Smooth muscle cell (in vitro differentiated cells): Measurements from ENCODE around the gene RHOG. TPM values are rescaled to one million over a fixed set of nuclear protein-coding genes. Genes with fewer than 3 reads are reported as not detected.
A peak's percentile ranks its signal among the peaks of the same experiment; 100 is the strongest.

Experiments
- DNase-seq: peaks from one replicate; lab custom pipeline; 2025; ENCODE audit not compliant: unreplicated experiment; lab: John Stamatoyannopoulos, UW
- H2AFZ ChIP-seq: fragments of 200-600 bp; sonication (generic); 2 replicates; pipeline ENCODE4 v1.6.0; 2016; ENCODE audit warnings: antibody characterized with exemption, low read depth, mild to moderate bottlenecking
- H3F3A ChIP-seq: fragments of 200-600 bp; sonication (generic); 2 replicates; pipeline ENCODE4 v1.6.0; 2017; ENCODE audit warnings: antibody characterized with exemption, low read depth
- H3K27ac ChIP-seq: fragments of 200-600 bp; sonication (generic); 2 replicates; pipeline ENCODE4 v1.5.1; 2016; ENCODE audit warnings: low read depth, mild to moderate bottlenecking
- H3K27me3 ChIP-seq: fragments of 200-600 bp; sonication (generic); 2 replicates; pipeline ENCODE4 v1.6.1; 2016; ENCODE audit warnings: low read depth, mild to moderate bottlenecking
- H3K36me3 ChIP-seq: fragments of 200-600 bp; sonication (generic); 2 replicates; pipeline ENCODE4 v1.5.1; 2016; ENCODE audit warnings: low read depth
- H3K4me1 ChIP-seq: fragments of 200-600 bp; sonication (generic); 2 replicates; pipeline ENCODE4 v1.5.1; 2016; ENCODE audit warnings: low read depth
- H3K4me2 ChIP-seq: fragments of 200-600 bp; sonication (generic); 2 replicates; pipeline ENCODE4 v1.6.0; 2016; ENCODE audit warnings: mild to moderate bottlenecking
- H3K4me3 ChIP-seq: fragments of 200-600 bp; sonication (generic); 2 replicates; pipeline ENCODE4 v1.5.1; 2016; ENCODE audit warnings: mild to moderate bottlenecking
- H3K79me2 ChIP-seq: fragments of 200-600 bp; sonication (generic); 2 replicates; pipeline ENCODE4 v1.6.0; 2016; ENCODE audit warnings: low read depth, mild to moderate bottlenecking
- H3K9ac ChIP-seq: fragments of 200-600 bp; sonication (generic); 2 replicates; pipeline ENCODE4 v1.6.0; 2016; ENCODE audit warnings: low read depth
- H3K9me3 ChIP-seq: fragments of 200-600 bp; sonication (generic); replicated peaks from 2 replicates; pipeline ENCODE4 v1.5.1; 2016; ENCODE audit warnings: low read depth
- H4K20me1 ChIP-seq: fragments of 200-600 bp; sonication (generic); 2 replicates; pipeline ENCODE4 v1.6.0; 2016; ENCODE audit warnings: low read depth
- CTCF ChIP-seq: fragments of 200-600 bp; sonication (generic); IDR thresholded peaks from 2 replicates; pipeline ENCODE4 v1.5.1; 2017; ENCODE audit warnings: borderline replicate concordance, mild to moderate bottlenecking, antibody characterized with exemption; ENCODE audit not compliant: insufficient read depth, poor library complexity, severe bottlenecking
- WGBS: methylation state at CpG from one replicate; pipeline ENCODE4 v1.1.7; 2016; ENCODE audit warnings: low lambda C conversion rate; 5-methylcytosine and 5-hydroxymethylcytosine counted together
- polyA plus RNA-seq: library from polyadenylated mRNA; unstranded; fragments of >200 nt; fragmentation: Nextera tagmentation; extraction: Ambion mirVana; gene quantifications from 2 replicates; pipeline ENCODE4 v1.2.1, GENCODE V29; 2016
- total RNA-seq: library from RNA; depleted of rRNA; stranded (reverse); fragments of >200 nt; gene quantifications from 2 replicates; pipeline ENCODE4 v1.2.3, GENCODE V29; 2014

Gene RHOG
- total and polyA plus RNA-seq, 2 experiments from 2014 or later: 20.2 to 32.7 TPM

DNA sequence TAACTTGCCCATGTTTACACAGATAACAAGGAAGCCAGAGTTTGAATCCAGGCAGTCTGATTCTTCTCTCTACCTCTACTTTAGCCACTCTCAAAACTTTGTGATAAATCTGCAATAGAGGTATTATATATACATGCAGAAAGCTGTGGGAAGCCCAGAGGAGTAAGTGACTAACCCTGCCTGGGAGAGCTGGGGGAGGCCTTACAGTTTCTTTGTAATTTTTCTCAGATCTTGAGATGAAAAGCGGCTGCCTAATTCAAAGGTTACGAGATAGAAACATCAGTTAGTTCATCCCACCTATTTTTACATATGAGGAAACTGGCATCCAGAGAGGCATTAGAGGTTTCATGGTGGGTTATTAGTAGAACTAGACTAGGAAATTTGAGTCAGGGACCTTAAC lies 19.6 kb upstream of the RHOG start:
- no peaks in the 10 kb centered on the region for H3F3A ChIP-seq
- no peaks in the 10 kb centered on the region for H3K27me3 ChIP-seq
- peak overlapping the region; percentile 35 for H3K4me2 ChIP-seq
- no peak overlapping the region for H2AFZ ChIP-seq
- H4K20me1 ChIP-seq: peaks cover 54% of the 10 kb centered on the region
- 80% methylated on average over 2 of the region's 2 CpGs for WGBS
- no peak for TF ChIP-seq CTCF
- H3K4me1 ChIP-seq: peaks cover 6% of the 10 kb centered on the region
- no peak for DNase-seq
- H3K4me3 ChIP-seq: no peak overlapping the region
- peaks cover 94% of the 10 kb centered on the region for H3K79me2 ChIP-seq
- no peak overlapping the region for H3K9ac ChIP-seq
- no peaks in the 10 kb centered on the region for H3K9me3 ChIP-seq
- no peak overlapping the region for H3K27ac ChIP-seq
- no peaks in the 10 kb centered on the region for H3K36me3 ChIP-seq

- H2AFZ ChIP-seq: no peak overlapping the region
- WGBS: 80% methylated on average over 4 of the region's 4 CpGs
Observed at GRCh38 chr11:3859373-3859881, 18.7 kb upstream of the RHOG start.

GRCh38 chr11:3857628-3858027 lies 16.9 kb upstream of the RHOG start:
- Histone ChIP-seq H4K20me1 (peaks cover 37% of the 10 kb centered on the region), H2AFZ (no peak overlapping the region), H3K4me1 (peaks cover 15% of the 10 kb centered on the region), H3K79me2 (peaks cover 67% of the 10 kb centered on the region), H3K9ac (no peak overlapping the region), H3K27me3 (no peaks in the 10 kb centered on the region), H3K9me3 (no peaks in the 10 kb centered on the region), H3F3A (no peaks in the 10 kb centered on the region), H3K36me3 (no peaks in the 10 kb centered on the region), H3K4me2 (peak overlapping the region; percentile 99), H3K4me3 (peak overlapping the region; percentile 78), H3K27ac (no peak overlapping the region)
- TF ChIP-seq CTCF: no peak
- no peak for DNase-seq

More at GRCh38 chr11:3859373-3859881, 18.7 kb upstream of the RHOG start:
- no peak overlapping the region for H3K9ac ChIP-seq
- no peaks in the 10 kb centered on the region for H3K27me3 ChIP-seq
- peaks cover 9% of the 10 kb centered on the region for H3K4me1 ChIP-seq
- H3K27ac ChIP-seq: no peak overlapping the region
- peaks cover 85% of the 10 kb centered on the region for H3K79me2 ChIP-seq
- H3K4me2 ChIP-seq: no peak overlapping the region
- no peak for DNase-seq
- no peaks in the 10 kb centered on the region for H3F3A ChIP-seq
- H3K4me3 ChIP-seq: no peak overlapping the region
- H3K9me3 ChIP-seq: no peaks in the 10 kb centered on the region
- H3K36me3 ChIP-seq: no peaks in the 10 kb centered on the region
- TF ChIP-seq CTCF: no peak
- H4K20me1 ChIP-seq: peaks cover 45% of the 10 kb centered on the region

DNA sequence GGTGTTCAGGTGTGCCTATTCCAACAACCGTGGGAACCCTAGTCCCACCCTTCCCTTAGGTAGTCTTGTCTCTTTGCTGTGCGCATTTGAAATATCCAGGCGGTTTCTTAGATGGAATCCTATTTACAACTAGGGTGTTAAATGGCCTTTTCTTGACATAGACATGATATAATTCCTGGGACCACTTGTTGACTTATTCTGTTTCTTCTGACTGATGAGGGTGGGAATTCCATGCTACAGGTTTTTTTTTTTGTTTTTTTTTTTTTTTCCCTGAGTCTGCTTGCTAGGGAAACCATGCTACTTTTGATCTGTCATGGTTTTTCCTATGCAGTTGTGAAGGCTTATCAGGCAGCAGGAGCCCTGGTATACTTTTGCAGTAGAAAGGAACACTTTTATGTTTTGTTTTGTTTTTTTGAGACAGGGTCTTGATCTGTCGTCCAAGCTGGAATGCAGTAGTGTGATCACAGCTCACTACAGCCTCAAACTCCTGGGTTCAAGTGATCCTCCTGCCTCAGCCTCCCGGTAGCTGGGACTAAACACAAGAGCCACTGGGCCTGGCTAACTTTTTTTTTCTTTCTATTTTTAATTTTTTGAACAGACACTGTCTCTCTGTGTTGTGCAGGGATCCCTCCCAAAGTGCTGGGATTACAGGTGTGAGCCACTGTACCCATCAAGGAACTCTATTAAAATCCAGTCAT lies 16.2 kb upstream of the RHOG start:
- peaks cover 37% of the 10 kb centered on the region for H4K20me1 ChIP-seq
- H3K4me3 ChIP-seq: peak overlapping the region; percentile 78
- DNase-seq: no peak
- H3K9me3 ChIP-seq: no peaks in the 10 kb centered on the region
- H2AFZ ChIP-seq: no peak overlapping the region
- no peaks in the 10 kb centered on the region for H3K27me3 ChIP-seq
- H3F3A ChIP-seq: no peaks in the 10 kb centered on the region
- peak overlapping the region; percentile 99 for H3K4me2 ChIP-seq
- 65% methylated on average over 5 of the region's 5 CpGs for WGBS
- no peak overlapping the region for H3K9ac ChIP-seq
- peaks cover 15% of the 10 kb centered on the region for H3K4me1 ChIP-seq
- TF ChIP-seq CTCF: no peak
- H3K79me2 ChIP-seq: peaks cover 61% of the 10 kb centered on the region
- no peak overlapping the region for H3K27ac ChIP-seq
- H3K36me3 ChIP-seq: no peaks in the 10 kb centered on the region
